WTC11 (cell line): Measurements from ENCODE around the gene HIC1.

Experiments
- CREB1 ChIP-seq: sonication (generic); formaldehyde crosslinking; IDR thresholded peaks from 2 replicates; pipeline ENCODE4 v1.8.0; 2023; ENCODE audit warnings: mild to moderate bottlenecking, missing genetic modification reagents
- CREM ChIP-seq: sonication (generic); formaldehyde crosslinking; IDR thresholded peaks from 2 replicates; pipeline ENCODE4 v1.8.1; 2022; ENCODE audit warnings: mild to moderate bottlenecking, missing genetic modification reagents, moderate library complexity
- GABPB1 ChIP-seq: sonication (generic); formaldehyde crosslinking; IDR thresholded peaks from 2 replicates; pipeline ENCODE4 v1.8.1; 2023; ENCODE audit warnings: mild to moderate bottlenecking, missing genetic modification reagents
- NR2C2 ChIP-seq: sonication (generic); formaldehyde crosslinking; IDR thresholded peaks from 2 replicates; pipeline ENCODE4 v1.8.0; 2022; ENCODE audit warnings: mild to moderate bottlenecking, missing genetic modification reagents
- SMAD4 ChIP-seq: sonication (generic); formaldehyde crosslinking; IDR thresholded peaks from 2 replicates; pipeline ENCODE4 v1.8.0; 2022; ENCODE audit warnings: mild to moderate bottlenecking, missing genetic modification reagents
- SP1 ChIP-seq: sonication (generic); formaldehyde crosslinking; conservative IDR thresholded peaks from 2 replicates; pipeline ENCODE4 v1.8.1; 2022; ENCODE audit warnings: missing genetic modification reagents
- TEAD1 ChIP-seq: sonication (generic); formaldehyde crosslinking; IDR thresholded peaks from 2 replicates; pipeline ENCODE4 v1.8.0; 2022; ENCODE audit warnings: mild to moderate bottlenecking, missing genetic modification reagents
- ZNF121 ChIP-seq: sonication (generic); formaldehyde crosslinking; IDR thresholded peaks from 2 replicates; pipeline ENCODE4 v1.8.0; 2023; ENCODE audit warnings: missing genetic modification reagents
- ZNF232 ChIP-seq: sonication (generic); formaldehyde crosslinking; IDR thresholded peaks from 2 replicates; pipeline ENCODE4 v1.8.0; 2022; ENCODE audit warnings: mild to moderate bottlenecking, missing genetic modification reagents
- TF ChIP-seq, protein P1 (sequence below): fragments of 200-600 bp; IDR thresholded peaks from 2 replicates; pipeline ENCODE4 v1.8.0; 2022; ENCODE audit warnings: antibody characterized with exemption
- TF ChIP-seq, protein P2 (sequence below): sonication (generic); formaldehyde crosslinking; IDR thresholded peaks from 2 replicates; pipeline ENCODE4 v1.8.0; 2022; ENCODE audit warnings: mild to moderate bottlenecking, missing genetic modification reagents
- TF ChIP-seq, protein P3 (sequence below): sonication (generic); formaldehyde crosslinking; IDR thresholded peaks from 2 replicates; pipeline ENCODE4 v1.8.1; 2023; ENCODE audit warnings: mild to moderate bottlenecking, moderate library complexity, missing genetic modification reagents
- TF ChIP-seq, protein P4 (sequence below): sonication (generic); formaldehyde crosslinking; IDR thresholded peaks from 2 replicates; pipeline ENCODE4 v1.8.1; 2022; ENCODE audit warnings: low read depth, missing genetic modification reagents, borderline replicate concordance

DNA sequence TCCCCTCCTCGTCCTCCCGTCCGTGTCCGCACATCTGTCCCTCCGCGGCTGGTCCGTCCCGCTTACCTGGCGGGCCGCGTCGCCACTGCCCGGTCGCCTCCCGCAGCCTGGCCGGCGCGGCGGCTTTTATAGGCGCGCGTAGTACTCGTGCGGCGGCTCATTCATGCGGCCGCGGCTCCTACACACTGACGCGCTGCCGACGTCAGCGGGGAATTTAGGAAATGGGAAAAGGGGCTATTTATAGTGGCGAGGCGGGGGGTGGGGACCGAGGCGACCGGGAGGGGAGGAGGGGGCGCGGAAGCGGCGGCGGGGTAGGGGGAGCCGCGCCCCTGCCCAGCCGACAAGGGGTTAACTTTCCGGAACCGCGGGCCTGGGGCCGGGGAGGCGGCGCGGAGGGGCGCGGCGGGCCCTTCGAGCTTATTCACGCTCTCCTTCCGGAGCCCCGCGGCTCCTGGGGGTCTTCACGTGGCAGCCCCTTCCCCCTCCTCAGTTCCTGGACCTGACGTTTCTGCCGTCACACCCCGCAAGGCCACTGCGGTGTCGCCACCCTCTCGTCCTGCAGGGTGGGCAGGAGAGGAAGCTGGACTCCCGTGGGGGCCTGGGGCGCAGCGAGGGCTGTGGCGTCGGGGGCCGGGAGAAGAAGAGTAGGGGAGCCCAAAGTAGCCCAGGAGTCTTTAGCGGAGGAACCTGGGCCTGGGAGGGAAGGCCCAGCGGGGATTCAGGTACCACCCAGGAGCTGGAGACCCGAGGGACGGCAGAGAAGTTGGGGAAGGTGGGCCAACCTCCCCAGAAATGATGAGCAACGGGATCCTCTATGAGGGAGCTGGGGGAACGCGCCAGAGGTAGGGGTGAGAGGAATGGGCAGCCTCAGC is 3.6 kb upstream of the HIC1 start:
- TF ChIP-seq, protein P1, sequence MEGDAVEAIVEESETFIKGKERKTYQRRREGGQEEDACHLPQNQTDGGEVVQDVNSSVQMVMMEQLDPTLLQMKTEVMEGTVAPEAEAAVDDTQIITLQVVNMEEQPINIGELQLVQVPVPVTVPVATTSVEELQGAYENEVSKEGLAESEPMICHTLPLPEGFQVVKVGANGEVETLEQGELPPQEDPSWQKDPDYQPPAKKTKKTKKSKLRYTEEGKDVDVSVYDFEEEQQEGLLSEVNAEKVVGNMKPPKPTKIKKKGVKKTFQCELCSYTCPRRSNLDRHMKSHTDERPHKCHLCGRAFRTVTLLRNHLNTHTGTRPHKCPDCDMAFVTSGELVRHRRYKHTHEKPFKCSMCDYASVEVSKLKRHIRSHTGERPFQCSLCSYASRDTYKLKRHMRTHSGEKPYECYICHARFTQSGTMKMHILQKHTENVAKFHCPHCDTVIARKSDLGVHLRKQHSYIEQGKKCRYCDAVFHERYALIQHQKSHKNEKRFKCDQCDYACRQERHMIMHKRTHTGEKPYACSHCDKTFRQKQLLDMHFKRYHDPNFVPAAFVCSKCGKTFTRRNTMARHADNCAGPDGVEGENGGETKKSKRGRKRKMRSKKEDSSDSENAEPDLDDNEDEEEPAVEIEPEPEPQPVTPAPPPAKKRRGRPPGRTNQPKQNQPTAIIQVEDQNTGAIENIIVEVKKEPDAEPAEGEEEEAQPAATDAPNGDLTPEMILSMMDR, result no peak
- TF ChIP-seq GABPB1 (CRISPR knock-in tag) (no peak), CREB1 (CRISPR knock-in tag) (no peak), NR2C2 (no peak), TEAD1 (CRISPR knock-in tag) (no peak), ZNF121 (CRISPR knock-in tag) (no peak), SP1 (CRISPR knock-in tag) (no peak), SMAD4 (CRISPR knock-in tag) (no peak), ZNF232 (CRISPR knock-in tag) (no peak), CREM (no peak)
- TF ChIP-seq, protein P2, sequence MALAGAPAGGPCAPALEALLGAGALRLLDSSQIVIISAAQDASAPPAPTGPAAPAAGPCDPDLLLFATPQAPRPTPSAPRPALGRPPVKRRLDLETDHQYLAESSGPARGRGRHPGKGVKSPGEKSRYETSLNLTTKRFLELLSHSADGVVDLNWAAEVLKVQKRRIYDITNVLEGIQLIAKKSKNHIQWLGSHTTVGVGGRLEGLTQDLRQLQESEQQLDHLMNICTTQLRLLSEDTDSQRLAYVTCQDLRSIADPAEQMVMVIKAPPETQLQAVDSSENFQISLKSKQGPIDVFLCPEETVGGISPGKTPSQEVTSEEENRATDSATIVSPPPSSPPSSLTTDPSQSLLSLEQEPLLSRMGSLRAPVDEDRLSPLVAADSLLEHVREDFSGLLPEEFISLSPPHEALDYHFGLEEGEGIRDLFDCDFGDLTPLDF, result no peak
- TF ChIP-seq, protein P3, sequence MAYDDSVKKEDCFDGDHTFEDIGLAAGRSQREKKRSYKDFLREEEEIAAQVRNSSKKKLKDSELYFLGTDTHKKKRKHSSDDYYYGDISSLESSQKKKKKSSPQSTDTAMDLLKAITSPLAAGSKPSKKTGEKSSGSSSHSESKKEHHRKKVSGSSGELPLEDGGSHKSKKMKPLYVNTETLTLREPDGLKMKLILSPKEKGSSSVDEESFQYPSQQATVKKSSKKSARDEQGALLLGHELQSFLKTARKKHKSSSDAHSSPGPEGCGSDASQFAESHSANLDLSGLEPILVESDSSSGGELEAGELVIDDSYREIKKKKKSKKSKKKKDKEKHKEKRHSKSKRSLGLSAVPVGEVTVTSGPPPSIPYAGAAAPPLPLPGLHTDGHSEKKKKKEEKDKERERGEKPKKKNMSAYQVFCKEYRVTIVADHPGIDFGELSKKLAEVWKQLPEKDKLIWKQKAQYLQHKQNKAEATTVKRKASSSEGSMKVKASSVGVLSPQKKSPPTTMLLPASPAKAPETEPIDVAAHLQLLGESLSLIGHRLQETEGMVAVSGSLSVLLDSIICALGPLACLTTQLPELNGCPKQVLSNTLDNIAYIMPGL, result no peak
- TF ChIP-seq, protein P4, sequence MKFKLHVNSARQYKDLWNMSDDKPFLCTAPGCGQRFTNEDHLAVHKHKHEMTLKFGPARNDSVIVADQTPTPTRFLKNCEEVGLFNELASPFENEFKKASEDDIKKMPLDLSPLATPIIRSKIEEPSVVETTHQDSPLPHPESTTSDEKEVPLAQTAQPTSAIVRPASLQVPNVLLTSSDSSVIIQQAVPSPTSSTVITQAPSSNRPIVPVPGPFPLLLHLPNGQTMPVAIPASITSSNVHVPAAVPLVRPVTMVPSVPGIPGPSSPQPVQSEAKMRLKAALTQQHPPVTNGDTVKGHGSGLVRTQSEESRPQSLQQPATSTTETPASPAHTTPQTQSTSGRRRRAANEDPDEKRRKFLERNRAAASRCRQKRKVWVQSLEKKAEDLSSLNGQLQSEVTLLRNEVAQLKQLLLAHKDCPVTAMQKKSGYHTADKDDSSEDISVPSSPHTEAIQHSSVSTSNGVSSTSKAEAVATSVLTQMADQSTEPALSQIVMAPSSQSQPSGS (CRISPR knock-in tag), result no peak
